ENCODE measurements around the gene ICAM2.

GRCh38 chr17:64038331-64039105, 18.1 kb upstream of the ICAM2 start:
- TF ChIP-seq, protein P1, sequence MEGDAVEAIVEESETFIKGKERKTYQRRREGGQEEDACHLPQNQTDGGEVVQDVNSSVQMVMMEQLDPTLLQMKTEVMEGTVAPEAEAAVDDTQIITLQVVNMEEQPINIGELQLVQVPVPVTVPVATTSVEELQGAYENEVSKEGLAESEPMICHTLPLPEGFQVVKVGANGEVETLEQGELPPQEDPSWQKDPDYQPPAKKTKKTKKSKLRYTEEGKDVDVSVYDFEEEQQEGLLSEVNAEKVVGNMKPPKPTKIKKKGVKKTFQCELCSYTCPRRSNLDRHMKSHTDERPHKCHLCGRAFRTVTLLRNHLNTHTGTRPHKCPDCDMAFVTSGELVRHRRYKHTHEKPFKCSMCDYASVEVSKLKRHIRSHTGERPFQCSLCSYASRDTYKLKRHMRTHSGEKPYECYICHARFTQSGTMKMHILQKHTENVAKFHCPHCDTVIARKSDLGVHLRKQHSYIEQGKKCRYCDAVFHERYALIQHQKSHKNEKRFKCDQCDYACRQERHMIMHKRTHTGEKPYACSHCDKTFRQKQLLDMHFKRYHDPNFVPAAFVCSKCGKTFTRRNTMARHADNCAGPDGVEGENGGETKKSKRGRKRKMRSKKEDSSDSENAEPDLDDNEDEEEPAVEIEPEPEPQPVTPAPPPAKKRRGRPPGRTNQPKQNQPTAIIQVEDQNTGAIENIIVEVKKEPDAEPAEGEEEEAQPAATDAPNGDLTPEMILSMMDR (IDR thresholded peaks at IDR 0.05; ENCODE audit: low read depth, low read length, poor library complexity, severe bottlenecking), result no peak
- no peak for TF ChIP-seq EZH2phosphoT487 (IDR thresholded peaks at IDR 0.05; ENCODE audit: borderline replicate concordance, low read length)
